Chondrocyte (in vitro differentiated cells): ENCODE results near the gene CYP24A1. TPM values are rescaled to one million over a fixed set of nuclear protein-coding genes. Genes with fewer than 3 reads are reported as not detected.

Experiments used
- DNase-seq: peaks from one replicate; pipeline ENCODE4 v3.0.0; 2021; ENCODE audit warnings: mixed read lengths, low spot score
- H3K27ac Mint-ChIP-seq: one replicate; pipeline ENCODE4 v1.8.0; 2021; ENCODE audit warnings: mild to moderate bottlenecking, moderate library complexity, mixed read lengths; ENCODE audit not compliant: unreplicated experiment
- H3K27me3 Mint-ChIP-seq: 2 replicates; pipeline ENCODE4 v1.8.0; 2021; ENCODE audit warnings: low read depth, mixed read lengths
- H3K36me3 Mint-ChIP-seq: 2 replicates; pipeline ENCODE4 v1.8.0; 2021; ENCODE audit warnings: low read depth, mixed read lengths
- H3K4me1 Mint-ChIP-seq: 2 replicates; pipeline ENCODE4 v1.8.0; 2021; ENCODE audit warnings: low read depth, mild to moderate bottlenecking, mixed read lengths
- H3K4me3 Mint-ChIP-seq: one replicate; pipeline ENCODE4 v1.8.0; 2021; ENCODE audit warnings: mild to moderate bottlenecking, moderate library complexity, mixed read lengths; ENCODE audit not compliant: unreplicated experiment
- H3K9me3 Mint-ChIP-seq: 2 replicates; pipeline ENCODE4 v1.8.0; 2021; ENCODE audit warnings: low read depth, mixed read lengths
- total RNA-seq: library from RNA; stranded (reverse); gene quantifications from 3 replicates; pipeline ENCODE4 v1.2.1, GENCODE V29; 2021
- TF ChIP-seq, protein P1 (sequence below): fragments of 200-600 bp; sonication (generic); IDR thresholded peaks from 2 replicates; pipeline ENCODE4 v1.5.0; 2021; ENCODE audit warnings: antibody characterized with exemption, mild to moderate bottlenecking, moderate library complexity

Gene CYP24A1
- total RNA-seq, 1 donor from 2014 or later: not detected

DNA sequence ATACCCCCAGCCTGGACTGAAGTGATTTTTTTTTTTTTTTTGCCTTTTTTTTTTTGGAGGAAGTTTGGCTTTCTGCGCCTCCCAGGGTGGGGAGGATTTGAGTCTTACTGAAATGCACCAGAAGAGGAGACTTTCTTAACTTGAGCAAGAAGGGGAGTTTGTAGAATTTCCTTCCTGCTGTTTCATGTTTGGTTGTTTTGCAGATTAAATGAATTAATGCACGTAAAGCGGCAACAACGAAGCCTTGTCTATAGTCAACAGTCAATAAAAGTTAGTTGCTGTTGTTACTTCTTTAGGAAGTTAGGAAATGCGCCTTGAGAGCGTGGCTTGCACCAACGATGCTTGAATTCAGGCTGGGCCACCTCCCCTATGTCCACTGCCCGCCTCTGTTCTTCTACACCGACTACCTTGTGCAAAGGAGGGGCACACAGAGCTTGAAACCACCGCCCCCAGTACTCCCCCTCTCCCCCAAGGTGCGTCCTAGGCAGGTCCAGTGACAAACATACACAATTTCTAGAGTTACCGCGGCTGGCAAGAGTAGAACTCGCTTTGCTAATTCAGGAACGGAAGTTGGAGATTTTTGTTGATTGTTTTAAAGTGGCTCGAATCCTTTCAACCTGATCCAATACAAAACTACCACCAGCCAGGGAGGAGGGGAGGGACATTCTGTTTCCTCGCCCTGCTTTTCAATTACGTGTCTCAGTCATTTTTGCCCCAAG is 830 bp upstream of the CYP24A1 start:
- H3K4me3 Mint-ChIP-seq: peak overlapping the region; percentile 54
- no peak for DNase-seq
- H3K36me3 Mint-ChIP-seq: peaks cover 1% of the 10 kb centered on the region
- peaks cover 59% of the 10 kb centered on the region for H3K27me3 Mint-ChIP-seq
- no peak overlapping the region for H3K27ac Mint-ChIP-seq
- TF ChIP-seq, protein P1, sequence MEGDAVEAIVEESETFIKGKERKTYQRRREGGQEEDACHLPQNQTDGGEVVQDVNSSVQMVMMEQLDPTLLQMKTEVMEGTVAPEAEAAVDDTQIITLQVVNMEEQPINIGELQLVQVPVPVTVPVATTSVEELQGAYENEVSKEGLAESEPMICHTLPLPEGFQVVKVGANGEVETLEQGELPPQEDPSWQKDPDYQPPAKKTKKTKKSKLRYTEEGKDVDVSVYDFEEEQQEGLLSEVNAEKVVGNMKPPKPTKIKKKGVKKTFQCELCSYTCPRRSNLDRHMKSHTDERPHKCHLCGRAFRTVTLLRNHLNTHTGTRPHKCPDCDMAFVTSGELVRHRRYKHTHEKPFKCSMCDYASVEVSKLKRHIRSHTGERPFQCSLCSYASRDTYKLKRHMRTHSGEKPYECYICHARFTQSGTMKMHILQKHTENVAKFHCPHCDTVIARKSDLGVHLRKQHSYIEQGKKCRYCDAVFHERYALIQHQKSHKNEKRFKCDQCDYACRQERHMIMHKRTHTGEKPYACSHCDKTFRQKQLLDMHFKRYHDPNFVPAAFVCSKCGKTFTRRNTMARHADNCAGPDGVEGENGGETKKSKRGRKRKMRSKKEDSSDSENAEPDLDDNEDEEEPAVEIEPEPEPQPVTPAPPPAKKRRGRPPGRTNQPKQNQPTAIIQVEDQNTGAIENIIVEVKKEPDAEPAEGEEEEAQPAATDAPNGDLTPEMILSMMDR: no peak
- peaks cover 23% of the 10 kb centered on the region for H3K4me1 Mint-ChIP-seq
- no peaks in the 10 kb centered on the region for H3K9me3 Mint-ChIP-seq

- H3K27me3 Mint-ChIP-seq: peaks cover 65% of the 10 kb centered on the region
- DNase-seq: no peak
Observed at GRCh38 chr20:54172856-54173652, 732 bp downstream of the CYP24A1 start.

DNA sequence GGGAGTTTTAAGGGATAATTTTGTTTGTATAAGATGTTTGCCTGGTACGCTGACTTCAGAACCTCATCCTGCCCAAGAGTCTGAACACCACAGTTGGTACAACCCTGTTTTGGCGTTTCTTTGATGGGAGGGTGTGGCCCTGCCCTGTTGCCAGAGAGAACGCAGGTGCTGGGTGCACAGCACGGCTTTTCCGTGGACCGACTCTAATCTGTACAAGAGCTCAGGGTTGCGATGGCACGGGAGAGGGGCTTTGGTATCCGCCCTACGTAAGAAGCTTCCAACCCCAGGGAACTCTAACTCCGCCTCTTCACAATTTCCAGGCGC is 1.3 kb downstream of the CYP24A1 start:
- H3K36me3 Mint-ChIP-seq: peaks cover 1% of the 10 kb centered on the region
- no peak overlapping the region for H3K27ac Mint-ChIP-seq
- TF ChIP-seq, protein P1: no peak
- peaks cover 23% of the 10 kb centered on the region for H3K4me1 Mint-ChIP-seq
- peaks cover 69% of the 10 kb centered on the region for H3K27me3 Mint-ChIP-seq
- H3K4me3 Mint-ChIP-seq: peak overlapping the region; percentile 61
- H3K9me3 Mint-ChIP-seq: no peaks in the 10 kb centered on the region
- no peak for DNase-seq

More at GRCh38 chr20:54172856-54173652, 732 bp downstream of the CYP24A1 start:
- Mint-ChIP-seq H3K4me1 (peaks cover 23% of the 10 kb centered on the region), H3K27ac (no peak overlapping the region), H3K36me3 (peaks cover 1% of the 10 kb centered on the region), H3K4me3 (peak overlapping the region; percentile 61), H3K9me3 (no peaks in the 10 kb centered on the region)
- TF ChIP-seq, protein P1: no peak

- no peak overlapping the region for H3K27ac Mint-ChIP-seq
- H3K36me3 Mint-ChIP-seq: peaks cover 1% of the 10 kb centered on the region
- peaks cover 23% of the 10 kb centered on the region for H3K4me1 Mint-ChIP-seq
- TF ChIP-seq, protein P1: no peak
- H3K27me3 Mint-ChIP-seq: peaks cover 72% of the 10 kb centered on the region
- H3K9me3 Mint-ChIP-seq: no peaks in the 10 kb centered on the region
- DNase-seq: no peak
- no peak overlapping the region for H3K4me3 Mint-ChIP-seq
Observed at GRCh38 chr20:54170963-54171362, 2.8 kb downstream of the CYP24A1 start.

DNA sequence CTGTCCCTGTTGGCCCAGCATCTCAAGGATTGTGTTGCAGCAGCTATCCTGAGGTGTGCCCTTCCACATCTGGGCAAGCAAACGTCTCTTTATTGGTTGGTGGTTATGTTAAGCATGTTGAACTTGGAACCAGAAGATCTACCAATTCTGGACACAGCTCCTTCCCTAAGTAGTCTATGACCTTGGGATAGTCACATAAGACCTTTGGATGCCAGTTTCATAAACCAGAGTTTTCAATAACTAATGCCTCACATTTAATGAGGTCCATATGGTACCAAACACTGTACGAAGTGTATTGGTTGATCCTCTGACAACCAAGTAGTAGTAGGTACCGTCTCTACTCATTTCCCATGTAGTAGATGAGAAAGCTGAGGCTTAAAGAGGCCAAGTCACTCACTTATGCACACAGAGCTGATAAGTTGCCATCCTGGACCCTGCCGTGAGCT is 3.7 kb downstream of the CYP24A1 start:
- H3K9me3 Mint-ChIP-seq: no peaks in the 10 kb centered on the region
- no peaks in the 10 kb centered on the region for H3K36me3 Mint-ChIP-seq
- peaks cover 70% of the 10 kb centered on the region for H3K27me3 Mint-ChIP-seq
- TF ChIP-seq, protein P1: no peak
- no peak overlapping the region for H3K4me3 Mint-ChIP-seq
- DNase-seq: no peak
- peaks cover 23% of the 10 kb centered on the region for H3K4me1 Mint-ChIP-seq
- no peak overlapping the region for H3K27ac Mint-ChIP-seq
